HG02571 (cell line): ENCODE measurements around the gene UBE2J2.
"Not testable (repeated sequence)": the region's sequence is repeated elsewhere in the genome, so short reads cannot be mapped to it uniquely, and the experiment has no call there.

Source experiments
- ATAC-seq: cut with Tn5 transposase; IDR thresholded peaks from one replicate; pipeline ENCODE4 v1.9.1; 2021; ENCODE audit warnings: mild to moderate bottlenecking, moderate library complexity; ENCODE audit not compliant: unreplicated experiment

UBE2J2 gene

DNA sequence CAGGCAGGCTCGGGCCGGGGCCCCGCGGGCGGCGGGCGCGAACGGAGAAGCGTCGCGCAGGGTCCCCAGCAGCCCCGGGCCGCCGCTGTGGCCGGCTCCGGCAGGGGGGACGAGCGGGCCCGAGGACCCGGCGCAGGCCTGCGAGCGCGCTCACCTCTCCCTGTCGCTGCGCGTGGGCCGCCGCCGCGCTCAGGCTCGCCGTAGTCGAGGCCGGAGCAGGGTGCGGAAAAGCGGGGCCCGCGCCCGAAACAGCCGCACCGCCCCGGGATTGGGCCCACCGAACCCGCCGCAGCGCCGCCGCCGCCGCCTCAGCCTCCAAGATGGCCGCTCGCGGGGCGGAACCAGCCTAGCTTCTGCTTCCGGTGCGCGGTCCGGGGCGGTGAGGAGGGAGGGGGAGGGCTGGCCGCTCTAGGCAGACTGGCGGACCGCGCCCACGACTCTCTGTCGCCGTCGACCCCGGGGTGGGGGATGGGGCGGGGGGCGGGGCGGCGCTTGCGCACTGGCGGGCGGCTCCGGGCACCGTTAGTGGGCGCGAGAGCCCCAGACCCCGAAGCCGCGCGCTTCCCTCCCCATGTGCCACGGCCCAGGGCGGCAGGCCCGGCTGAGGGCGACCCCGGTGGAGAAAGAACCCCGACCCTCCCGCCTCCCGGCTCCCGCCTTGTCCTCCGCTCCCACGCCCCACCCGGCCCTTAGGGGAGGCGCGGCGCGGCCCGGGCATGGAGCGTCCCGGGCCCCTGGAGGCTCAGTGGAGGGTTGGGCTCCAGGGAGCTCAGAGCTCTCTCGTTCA is at the start of gene UBE2J2:
TSS of gene UBE2J2 (minus strand) at position 343 of the 787 bp plus-strand sequence. CDS start 5,862 bp downstream, outside the sequence.
- peak; percentile 69 for ATAC-seq

DNA sequence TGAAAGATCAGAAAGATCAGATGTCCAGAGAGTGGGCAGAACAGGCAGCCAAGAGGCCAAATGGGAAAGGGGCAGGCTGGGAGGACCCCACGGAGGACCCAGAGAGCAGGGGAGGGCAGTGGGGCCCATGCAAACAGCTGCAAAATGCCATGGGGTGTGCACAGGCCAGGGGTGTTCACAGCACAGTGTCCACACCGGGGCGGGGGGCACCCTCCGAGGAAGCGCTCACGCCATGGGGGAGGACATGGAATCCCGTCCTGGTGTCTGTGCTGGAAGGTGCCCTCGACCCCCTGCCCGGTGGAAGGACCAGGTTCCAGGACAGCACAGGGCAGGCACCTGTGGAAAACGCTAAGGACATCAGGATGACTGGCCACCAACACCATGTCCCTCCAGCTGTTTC is 49.3 kb upstream of the UBE2J2 start:
- no peak for ATAC-seq

DNA sequence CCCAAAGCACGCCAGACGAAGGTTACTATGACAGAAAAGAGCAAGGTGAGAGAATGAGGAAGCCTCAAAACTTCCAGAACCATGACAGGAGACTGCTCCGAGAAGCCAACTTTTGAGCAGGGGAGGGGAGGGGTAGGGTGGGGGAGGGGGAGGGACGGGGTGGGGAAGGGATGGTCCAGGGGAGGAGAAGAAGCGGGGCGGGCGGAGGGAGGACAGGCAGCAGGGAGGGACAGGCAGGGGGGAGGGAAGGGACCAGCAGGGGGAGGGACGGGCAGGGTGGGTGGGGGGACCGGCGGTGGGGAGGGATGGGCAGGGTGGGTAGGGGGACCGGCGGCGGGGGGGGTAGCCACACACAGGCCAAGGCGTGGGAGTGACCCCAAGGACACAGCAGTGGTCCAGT is 48.8 kb upstream of the UBE2J2 start:
- ATAC-seq = no peak

DNA sequence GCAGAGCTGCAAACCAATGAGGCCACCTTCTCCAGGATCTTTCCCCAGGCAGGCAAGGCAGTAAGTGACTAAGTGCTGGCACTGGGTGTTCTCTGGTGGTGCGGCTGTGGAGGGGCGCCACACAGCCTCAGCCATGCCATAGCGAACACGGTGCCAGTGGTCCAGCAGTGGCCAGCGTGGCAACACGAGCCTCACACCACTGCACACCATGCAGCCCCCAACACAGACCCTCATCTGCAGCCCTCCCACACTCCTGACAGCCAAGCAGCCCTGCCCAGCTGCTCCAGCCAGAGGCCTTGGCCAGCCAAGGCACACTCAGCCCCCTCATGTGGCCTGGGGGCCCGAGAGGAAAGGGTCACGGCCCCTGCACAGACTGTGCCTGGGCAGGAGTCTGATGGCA is 47.8 kb upstream of the UBE2J2 start:
- no peak for ATAC-seq

DNA sequence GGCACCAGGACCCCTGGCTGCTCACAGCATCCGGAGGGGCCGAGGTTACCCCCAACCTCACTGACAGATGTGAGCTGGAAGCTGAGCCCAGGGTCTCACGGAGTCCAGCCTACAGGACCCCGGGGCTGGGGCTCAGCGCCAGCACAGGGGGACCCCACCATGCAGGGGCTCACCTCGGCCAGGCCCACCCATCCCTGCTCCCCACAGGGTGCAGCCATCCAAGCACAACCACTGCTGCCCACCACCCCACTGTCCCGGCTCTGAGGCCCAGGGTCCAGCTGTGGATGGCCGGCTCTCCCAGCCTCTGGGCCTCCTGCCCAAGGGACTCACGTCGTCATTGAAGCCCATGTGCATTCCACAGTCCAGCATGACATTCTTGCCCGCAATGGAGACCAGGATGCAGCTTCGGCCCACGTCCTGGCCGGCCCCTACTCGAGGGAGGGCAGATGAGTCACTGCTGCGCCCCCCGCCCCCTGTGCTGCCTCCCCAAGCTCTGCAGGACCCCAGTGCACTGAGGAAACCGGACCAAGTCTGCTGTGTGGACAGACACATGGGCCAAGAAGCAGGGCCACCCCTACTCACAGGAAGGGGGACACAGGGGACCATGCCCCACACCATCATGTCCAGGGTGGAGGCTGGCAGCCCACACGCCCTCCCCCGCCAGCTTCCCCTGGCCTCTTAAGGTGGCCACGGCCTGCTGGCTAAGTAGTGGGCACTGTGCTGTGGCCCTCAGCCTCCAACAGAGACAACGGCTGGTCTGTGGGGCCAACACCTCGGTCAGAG is 47.2 kb upstream of the UBE2J2 start:
- no peak for ATAC-seq

DNA sequence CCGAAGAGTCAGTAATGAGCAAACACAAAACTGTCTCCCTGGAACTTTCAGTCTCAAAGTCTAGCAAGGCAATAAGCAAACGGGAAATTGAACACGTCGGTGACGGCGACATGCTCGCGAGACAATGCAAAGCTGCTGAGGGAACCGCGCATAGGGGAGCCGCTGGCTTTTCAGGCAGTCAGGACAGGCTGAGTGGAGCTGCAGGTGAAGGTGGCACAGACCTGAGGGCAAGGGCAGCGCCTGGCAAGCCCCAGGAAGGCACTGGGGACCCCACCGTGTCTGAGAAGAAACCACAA is 45.9 kb upstream of the UBE2J2 start:
- ATAC-seq = no peak

DNA sequence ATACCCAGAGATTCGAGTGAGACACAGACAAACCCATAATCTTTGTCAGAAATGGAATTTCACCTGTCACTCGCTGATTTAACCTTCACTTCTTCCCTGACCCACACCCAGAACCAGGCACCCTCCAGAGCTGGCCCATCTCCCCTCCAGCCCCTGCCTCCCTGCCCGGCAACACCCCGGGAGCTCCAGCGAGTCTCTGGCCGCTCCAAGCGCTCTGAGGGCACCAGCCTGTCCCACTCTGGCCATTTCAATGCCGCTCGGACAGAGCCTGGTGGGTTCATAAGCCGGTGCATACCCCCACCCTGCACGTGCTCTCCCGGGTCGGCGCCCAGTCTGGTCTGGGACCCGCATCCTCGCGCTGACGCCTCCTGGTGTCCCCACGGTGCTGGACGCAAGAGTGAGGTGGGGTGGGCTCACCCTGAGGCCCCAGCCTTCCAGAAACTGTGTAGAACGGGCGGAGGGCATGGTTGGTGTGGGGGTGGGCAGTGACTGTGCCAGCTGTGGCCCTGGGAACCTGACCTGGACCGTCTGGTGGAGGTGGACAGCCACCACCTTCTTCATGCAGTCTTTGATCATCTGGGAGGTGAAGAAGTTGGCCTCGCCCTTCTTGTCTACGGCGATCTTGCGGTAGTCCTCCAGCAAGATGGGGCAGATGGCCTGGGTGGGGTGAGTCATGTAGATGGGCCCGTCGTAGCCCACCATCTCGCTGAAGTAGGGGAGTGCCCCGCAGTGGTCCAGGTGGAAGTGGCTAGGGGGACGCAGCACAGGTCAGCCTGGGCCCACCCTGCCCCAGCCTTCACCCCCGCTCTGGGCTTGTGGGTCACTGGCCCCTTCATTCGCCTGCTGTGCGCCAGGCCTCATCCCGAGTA is 45.4 kb upstream of the UBE2J2 start:
- ATAC-seq = no peak

DNA sequence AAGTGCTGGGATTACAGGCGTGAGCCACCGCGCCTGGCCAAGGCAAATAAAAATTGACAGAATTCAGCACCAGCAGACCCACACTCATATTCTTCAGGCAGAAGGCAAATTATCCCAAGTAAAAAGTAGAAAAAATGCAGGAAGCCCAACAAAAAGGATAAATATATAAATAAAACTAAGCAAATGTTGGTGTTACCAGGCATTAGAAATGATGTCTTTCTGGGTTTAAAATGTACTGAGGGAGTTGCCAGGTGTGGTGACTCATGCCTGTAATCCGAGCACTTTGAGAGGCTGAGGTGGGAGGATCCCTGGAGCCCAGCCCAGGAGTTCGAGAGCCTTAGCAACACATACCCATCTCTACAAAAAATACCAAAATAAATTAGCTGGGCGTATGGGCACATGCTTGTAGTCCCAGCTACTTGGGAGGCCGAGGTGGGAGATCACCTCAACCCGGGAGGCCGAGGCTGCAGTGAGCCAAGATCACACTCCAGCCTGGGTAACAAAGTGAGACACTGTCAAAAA is 44.5 kb upstream of the UBE2J2 start:
- ATAC-seq = no peak

DNA sequence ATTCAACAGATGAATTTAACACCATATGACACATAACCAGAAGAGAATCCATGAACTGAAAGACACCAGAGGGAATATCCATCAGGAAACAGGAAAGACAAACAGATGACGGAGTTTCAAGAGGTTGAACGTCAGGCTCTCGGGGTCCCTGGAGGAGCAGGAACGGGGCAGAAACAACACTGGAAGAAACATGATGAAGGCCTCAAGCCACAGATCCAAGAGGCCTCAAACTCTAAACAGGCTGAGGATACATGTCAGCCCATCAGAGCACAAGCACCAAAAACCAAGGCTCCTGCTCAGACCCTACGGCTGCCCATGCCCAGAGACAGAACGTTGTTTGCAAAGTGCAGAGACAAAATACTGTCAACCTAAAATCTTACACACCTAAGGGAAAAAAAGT is 43.8 kb upstream of the UBE2J2 start:
- ATAC-seq = no peak

DNA sequence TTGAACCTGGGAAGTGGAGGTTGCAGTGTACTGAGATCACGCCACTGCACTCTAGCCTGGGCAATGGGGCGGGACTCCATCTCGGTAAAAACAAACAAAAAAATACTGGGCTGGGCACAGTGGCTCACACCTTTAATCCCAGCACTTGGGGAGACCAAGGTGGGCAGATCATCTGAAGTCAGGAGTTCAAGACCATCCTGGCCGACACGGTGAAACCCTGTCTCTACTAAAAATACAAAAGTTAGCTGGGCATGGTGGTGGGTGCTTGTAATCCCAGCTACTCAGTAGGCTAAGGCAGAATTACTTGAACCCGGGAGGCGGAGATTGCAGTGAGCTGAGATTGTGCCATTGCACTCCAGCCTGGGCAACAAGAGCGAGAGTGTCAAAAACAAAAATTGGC is 42.5 kb upstream of the UBE2J2 start:
- ATAC-seq = not testable (repeated sequence)

DNA sequence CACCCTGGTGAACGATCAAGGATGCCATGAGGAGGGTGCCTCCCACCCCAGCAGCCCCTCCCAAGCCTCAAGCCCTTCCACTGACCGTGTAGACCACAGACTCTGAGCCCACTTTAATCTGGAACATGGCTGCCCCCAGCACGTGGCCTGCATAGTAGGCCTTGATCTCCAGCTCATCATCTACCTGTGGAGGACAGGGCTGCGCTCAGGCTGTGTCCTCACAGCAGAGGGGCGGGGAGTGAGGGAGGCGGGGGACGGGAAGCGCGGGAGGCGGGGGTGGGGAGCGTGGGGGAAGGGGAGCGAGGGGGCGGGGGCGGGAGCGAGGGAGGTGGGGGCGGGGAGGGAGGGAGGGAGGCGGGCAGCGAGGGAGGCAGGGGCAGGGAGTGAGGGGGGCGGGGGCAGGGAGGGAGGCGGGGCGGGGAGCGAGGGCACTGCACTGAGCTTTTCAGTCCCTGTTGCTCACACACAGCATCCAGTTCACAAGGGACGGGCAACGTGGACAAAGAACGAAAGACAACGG is 41.8 kb upstream of the UBE2J2 start:
- ATAC-seq = no peak

DNA sequence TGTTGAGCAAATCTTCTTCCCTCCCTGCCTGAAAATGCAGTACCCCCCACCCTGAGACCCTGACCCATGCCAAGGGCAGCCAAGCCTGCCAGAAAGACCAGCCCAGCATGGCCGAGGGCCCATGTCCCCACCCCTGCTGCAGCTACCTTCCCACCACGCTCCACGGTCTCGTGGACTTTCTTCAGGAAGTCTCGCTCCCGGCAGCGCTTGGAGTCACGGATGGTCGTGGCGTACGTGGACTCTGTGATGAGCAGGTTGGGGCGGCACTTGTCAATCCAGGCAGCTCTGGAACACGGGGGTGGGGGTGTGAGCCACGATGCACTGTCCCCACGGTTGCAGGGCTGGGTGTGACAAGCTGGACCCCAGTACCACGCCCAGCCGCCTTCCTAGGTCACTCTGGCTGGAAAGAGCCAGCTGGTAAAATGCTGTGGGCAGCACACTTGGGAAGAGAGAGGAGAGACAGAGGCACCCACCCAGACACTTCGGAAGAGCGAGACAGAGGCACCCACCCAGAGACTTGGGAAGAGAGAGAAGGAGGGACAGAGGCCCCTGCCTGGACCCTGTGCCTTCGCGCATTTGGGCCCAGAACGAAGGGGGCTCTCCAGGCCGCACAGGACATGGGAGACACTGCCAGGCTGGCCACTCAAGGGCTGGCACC is 41.2 kb upstream of the UBE2J2 start:
- ATAC-seq = no peak

DNA sequence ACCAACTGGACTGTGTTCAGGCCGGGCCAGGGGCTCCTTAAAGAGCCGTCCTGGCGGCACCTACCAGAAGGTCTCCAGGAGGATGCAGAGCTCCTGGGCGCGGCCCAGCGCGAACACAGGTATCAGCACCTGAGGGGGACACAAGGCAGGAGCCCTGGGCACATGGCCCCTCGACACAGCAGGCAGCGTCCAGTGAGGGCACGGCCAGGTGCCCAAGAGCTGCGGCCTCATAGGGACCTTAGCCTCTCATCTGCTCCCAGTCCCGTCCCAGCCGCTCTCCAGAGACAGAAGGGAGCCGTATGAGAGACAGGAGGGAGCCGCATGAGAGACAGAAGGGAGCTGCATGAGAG is 40.6 kb upstream of the UBE2J2 start:
- ATAC-seq = no peak

DNA sequence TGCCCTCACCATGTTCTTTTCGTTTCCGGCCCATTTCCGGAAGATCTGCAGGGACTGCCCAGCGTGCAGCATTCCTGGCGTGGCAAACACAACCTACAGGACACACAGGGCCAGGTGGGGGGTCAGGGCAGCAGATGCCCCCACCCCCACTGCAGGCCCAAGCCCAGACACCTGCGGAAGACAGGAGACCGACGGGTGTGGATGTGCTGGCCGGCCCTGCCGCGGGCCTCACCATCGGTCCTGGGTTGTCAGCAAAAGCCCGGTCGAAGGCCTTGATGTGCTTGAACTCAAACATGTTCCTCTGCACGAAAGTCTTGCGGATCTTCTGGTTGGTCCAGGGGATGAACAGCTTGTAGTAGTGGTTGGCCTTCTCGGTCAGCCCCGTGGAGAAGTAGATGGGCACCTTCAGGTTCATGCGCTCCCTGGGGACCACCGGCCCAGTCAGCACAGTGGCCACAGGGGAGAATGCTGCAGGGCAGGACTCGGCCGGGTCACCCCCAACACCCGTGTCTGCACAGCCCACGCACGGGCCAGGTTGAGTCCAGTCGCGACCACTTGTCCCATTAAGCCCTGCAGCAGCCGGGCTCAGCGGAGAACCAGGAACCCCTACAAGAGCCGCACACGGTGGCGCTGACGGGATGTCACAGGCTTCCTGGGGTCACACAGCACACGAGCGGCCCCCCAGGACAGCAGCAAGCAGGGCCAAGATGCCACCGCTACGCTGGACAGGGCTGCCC is 40.0 kb upstream of the UBE2J2 start:
- ATAC-seq = no peak

DNA sequence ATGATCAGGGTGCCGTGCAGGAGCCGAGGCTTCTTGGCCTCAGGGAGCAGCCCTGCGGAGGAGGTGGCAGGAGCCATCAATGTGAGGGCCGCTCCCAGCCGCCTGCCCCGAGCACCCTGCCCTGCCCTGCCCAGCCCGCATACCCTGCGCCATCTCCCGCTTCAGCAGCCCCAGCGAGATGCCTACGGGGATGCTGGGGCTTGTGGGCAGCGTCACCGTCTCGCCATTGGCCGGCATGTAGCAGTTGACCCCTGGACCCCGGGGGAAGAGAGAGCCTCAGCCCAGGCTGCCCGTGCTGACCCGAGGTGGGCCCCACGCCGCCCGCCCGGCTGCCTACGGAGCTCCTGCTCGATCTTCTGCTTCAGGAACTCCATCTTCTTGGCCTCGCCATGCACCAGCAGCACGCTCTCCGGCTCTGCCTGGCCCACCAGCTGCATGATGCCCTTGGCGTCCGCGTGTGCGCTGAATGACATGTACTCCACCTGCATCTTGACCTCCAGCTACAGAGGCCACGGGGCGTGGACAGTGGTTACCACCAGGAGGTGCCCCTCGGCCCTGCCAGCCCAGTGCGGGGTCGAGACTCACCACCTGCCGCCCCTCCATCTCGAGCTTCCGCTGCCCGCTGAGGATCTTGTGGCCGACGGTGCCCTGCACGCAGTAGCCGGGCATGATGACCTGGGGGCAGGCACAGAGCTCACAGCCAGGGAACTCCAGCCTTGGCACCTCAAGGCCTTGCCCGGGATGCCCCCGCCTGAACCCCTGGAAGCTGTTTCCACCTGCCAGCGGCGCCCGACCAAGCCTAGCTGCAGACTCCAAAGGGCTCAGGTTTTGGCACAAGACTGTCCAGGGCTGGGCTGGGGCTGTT is 39.0 kb upstream of the UBE2J2 start:
- no peak for ATAC-seq

DNA sequence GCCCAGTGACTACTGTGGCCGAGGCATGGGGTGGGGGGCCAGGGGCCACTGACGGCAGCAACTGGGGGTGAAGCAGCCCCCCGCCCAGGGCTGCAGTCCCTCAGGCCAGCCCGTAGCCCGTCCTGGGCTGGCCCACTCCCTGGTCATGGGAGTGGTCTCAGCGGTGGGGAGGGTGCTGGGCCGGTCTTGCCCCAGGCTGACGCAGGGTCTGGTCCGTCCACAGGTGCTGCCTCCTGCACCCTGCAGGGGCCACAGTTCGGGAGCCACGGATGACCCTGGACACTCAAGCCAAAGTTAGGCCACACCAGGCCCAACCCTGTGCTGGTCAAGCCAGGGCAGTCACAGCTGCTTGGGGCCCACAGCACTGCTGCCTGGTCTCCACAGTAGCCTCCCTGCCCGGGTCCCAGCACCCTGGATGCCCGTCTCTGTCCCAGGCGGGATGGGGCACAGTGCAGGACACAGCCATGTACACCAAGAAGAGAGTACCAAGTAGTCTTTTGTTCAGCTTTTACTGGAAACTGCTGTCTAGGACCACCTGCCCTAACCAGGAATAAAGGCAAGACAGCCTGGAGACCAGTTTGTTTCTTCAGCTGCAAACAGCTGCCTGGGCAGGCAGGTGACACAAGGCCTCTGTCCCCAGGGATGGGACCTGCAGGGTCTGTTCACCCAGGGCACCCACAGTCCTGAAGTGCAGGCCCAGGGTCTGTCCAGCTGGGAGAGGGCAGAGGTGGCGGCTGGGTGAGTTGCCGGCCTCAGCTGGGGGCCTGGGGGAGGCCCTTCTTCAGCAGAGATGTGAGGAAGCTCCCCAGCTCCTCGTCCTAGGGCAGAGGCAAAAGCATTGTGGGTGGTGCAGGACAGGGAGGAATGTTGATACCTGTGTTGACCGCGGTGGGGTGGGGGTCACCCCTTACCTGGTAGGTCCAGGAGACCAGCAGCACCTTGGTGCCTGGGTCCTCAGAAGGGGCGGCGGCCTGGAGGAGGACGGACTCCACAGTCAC is 37.8 kb upstream of the UBE2J2 start:
- ATAC-seq = no peak

DNA sequence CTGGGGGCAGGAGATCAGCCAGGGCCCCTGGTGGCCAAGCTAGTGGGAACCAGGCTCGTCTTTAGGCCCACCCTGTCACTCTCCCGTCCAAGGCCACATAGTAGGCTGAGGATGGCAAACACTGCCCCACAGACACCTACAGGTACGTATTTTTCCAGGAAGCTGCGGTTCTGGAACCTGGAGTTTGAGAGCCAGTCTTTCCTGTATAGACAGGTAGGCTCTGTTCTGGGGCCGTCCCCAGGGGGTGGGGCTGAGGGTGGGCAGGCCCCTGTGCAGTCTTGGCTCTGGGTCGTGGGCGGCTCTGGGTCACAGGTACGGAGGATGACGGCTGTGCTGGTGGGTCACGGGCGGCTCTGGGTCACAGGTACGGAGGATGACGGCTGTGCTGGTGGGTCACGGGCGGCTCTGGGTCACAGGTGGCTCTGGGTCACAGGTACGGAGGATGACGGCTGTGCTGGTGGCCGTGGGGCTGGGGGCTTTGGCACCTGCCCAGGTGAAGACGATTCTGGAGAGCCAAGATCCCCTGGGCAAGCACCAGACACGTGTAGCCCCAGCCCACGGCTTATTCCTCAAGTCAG is 36.9 kb upstream of the UBE2J2 start:
- ATAC-seq = no peak

DNA sequence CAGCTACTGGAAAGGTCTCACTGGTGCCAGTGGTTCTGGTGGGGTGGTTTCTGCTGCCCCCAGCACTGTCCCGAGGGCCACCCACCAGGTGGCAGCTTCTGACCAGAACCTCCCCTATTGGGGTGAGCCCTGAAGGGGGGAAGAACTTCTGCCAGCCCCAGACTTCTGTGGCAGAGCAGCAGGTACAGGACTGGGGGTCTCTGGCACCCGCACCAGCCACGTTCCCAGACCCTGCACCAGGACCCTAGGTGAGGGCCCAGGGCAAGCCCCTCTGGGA is 36.4 kb upstream of the UBE2J2 start:
- no peak for ATAC-seq
